ENCODE data around the gene RETREG3.
A peak's percentile ranks its signal among the peaks of the same experiment; 100 is the strongest.
"Not testable (repeated sequence)": the region's sequence is repeated elsewhere in the genome, so short reads cannot be mapped to it uniquely, and the experiment has no call there.

Gene RETREG3

GRCh38 chr17:42559075-42559474 lies 50.1 kb downstream of the RETREG3 start:
- Histone ChIP-seq H3K4me1 (ENCODE audit: control insufficient read depth, insufficient read depth, low read depth, low read length) (peaks cover 28% of the 10 kb centered on the region), H3K27ac (ENCODE audit: low read length, poor library complexity, severe bottlenecking) (no peak overlapping the region), H3K4me3 (ENCODE audit: insufficient read depth in 1 of 2, low read depth in 1 of 2, low read length in 2 of 2) (no peak overlapping the region), H3K36me3 (ENCODE audit: control insufficient read depth in 1 of 2, insufficient read depth in 2 of 2, low read depth in 1 of 2, low read length in 2 of 2) (peaks cover 8 to 13% of the 10 kb centered on the region in 2 experiments), H3K27me3 (ENCODE audit: control insufficient read depth in 1 of 2, insufficient read depth in 1 of 2, low read length in 2 of 2) (no peaks in the 10 kb centered on the region), H3K4ac (ENCODE audit: low read depth in 1 of 2, low read length in 2 of 2) (no peak overlapping the region), H2AK5ac (ENCODE audit: low read length, severe bottlenecking) (no peak overlapping the region), H2BK15ac (ENCODE audit: low read depth, poor library complexity, severe bottlenecking) (no peak overlapping the region), H3K18ac (ENCODE audit: low read depth in 1 of 2, low read length in 2 of 2) (no peak overlapping the region), H3K9ac (ENCODE audit: low read length) (no peak overlapping the region), H2BK120ac (ENCODE audit: low read depth, low read length) (no peak overlapping the region), H2BK5ac (ENCODE audit: low read depth, low read length, poor library complexity, severe bottlenecking) (no peak overlapping the region), H3K4me2 (ENCODE audit: low read length, poor library complexity, severe bottlenecking) (no peak overlapping the region), H3K9me3 (ENCODE audit: control insufficient read depth, low read length) (no peaks in the 10 kb centered on the region), H3K79me1 (replicated peaks; ENCODE audit: low read length, poor library complexity, severe bottlenecking) (peaks cover 7% of the 10 kb centered on the region), H3K23ac (ENCODE audit: low read length in 2 of 2) (no peak overlapping the region), H4K8ac (ENCODE audit: low read length) (no peak overlapping the region), H2AFZ (ENCODE audit: low read depth, low read length) (no peak overlapping the region), H3K14ac (ENCODE audit: low read length in 2 of 2) (no peak overlapping the region), H2BK12ac (ENCODE audit: low read length in 2 of 2) (no peak overlapping the region), H4K91ac (ENCODE audit: low read length) (no peak overlapping the region)
- DNase-seq = no peak
- WGBS = 90% methylated on average over 6 of the region's 6 CpGs

- H2BK5ac ChIP-seq (ENCODE audit: low read depth, low read length, poor library complexity, severe bottlenecking); H3K9ac ChIP-seq (ENCODE audit: low read length); H2AFZ ChIP-seq (ENCODE audit: low read depth, low read length); H3K4ac ChIP-seq (ENCODE audit: low read depth in 1 of 2, low read length in 2 of 2); H3K4me3 ChIP-seq (ENCODE audit: insufficient read depth in 1 of 2, low read depth in 1 of 2, low read length in 2 of 2); H4K8ac ChIP-seq (ENCODE audit: low read length); H2BK120ac ChIP-seq (ENCODE audit: low read depth, low read length); H3K4me2 ChIP-seq (ENCODE audit: low read length, poor library complexity, severe bottlenecking); H3K14ac ChIP-seq (ENCODE audit: low read length in 2 of 2); H2AK5ac ChIP-seq (ENCODE audit: low read length, severe bottlenecking); H2BK12ac ChIP-seq (ENCODE audit: low read length in 2 of 2); H3K23ac ChIP-seq (ENCODE audit: low read length in 2 of 2); H3K9me3 ChIP-seq (ENCODE audit: control insufficient read depth, low read length); H3K18ac ChIP-seq (ENCODE audit: low read depth in 1 of 2, low read length in 2 of 2); H2BK15ac ChIP-seq (ENCODE audit: low read depth, poor library complexity, severe bottlenecking); H3K27ac ChIP-seq (ENCODE audit: low read length, poor library complexity, severe bottlenecking); H3K27me3 ChIP-seq (ENCODE audit: control insufficient read depth in 1 of 2, insufficient read depth in 1 of 2, low read length in 2 of 2): not testable (repeated sequence)
- peaks cover 10% of the 10 kb centered on the region for H3K79me1 ChIP-seq (replicated peaks; ENCODE audit: low read length, poor library complexity, severe bottlenecking)
- DNase-seq = peak; percentile 46
- H4K91ac ChIP-seq (ENCODE audit: low read length) = peak overlapping the region; percentile 27
- peaks cover 20% of the 10 kb centered on the region for H3K4me1 ChIP-seq (ENCODE audit: control insufficient read depth, insufficient read depth, low read depth, low read length)
- WGBS = 48% methylated on average over 5 of the region's 5 CpGs
- peaks cover 3 to 15% of the 10 kb centered on the region in 2 experiments for H3K36me3 ChIP-seq (ENCODE audit: control insufficient read depth in 1 of 2, insufficient read depth in 2 of 2, low read depth in 1 of 2, low read length in 2 of 2)
These were observed 53.1 kb downstream of the RETREG3 start for GRCh38 chr17:42555961-42556617.

GRCh38 chr17:42555122-42555622 lies 54.0 kb downstream of the RETREG3 start:
- H2BK15ac ChIP-seq (ENCODE audit: low read depth, poor library complexity, severe bottlenecking) = no peak overlapping the region
- H2AFZ ChIP-seq (ENCODE audit: low read depth, low read length) = peak overlapping the region; percentile 72
- no peaks in the 10 kb centered on the region for H3K9me3 ChIP-seq (ENCODE audit: control insufficient read depth, low read length)
- H2BK5ac ChIP-seq (ENCODE audit: low read depth, low read length, poor library complexity, severe bottlenecking) = no peak overlapping the region
- H3K9ac ChIP-seq (ENCODE audit: low read length) = peak overlapping the region; percentile 97
- H3K4me3 ChIP-seq (ENCODE audit: insufficient read depth in 1 of 2, low read depth in 1 of 2, low read length in 2 of 2) = peak overlapping the region; percentile 74 to 95
- peaks cover 10% of the 10 kb centered on the region for H3K79me1 ChIP-seq (replicated peaks; ENCODE audit: low read length, poor library complexity, severe bottlenecking)
- peak overlapping the region in 1 of 2 experiments; percentile 75 for H3K4ac ChIP-seq (ENCODE audit: low read depth in 1 of 2, low read length in 2 of 2)
- H4K91ac ChIP-seq (ENCODE audit: low read length) = no peak overlapping the region
- peak overlapping the region in 1 of 2 experiments; percentile 91 for H3K23ac ChIP-seq (ENCODE audit: low read length in 2 of 2)
- H3K27me3 ChIP-seq (ENCODE audit: control insufficient read depth in 1 of 2, insufficient read depth in 1 of 2, low read length in 2 of 2) = no peaks in the 10 kb centered on the region
- H3K18ac ChIP-seq (ENCODE audit: low read depth in 1 of 2, low read length in 2 of 2) = peak overlapping the region; percentile 96 to 99
- DNase-seq = no peak
- H4K8ac ChIP-seq (ENCODE audit: low read length) = peak overlapping the region; percentile 93
- peak overlapping the region; percentile 93 for H3K27ac ChIP-seq (ENCODE audit: low read length, poor library complexity, severe bottlenecking)
- peak overlapping the region in 1 of 2 experiments; percentile 66 for H2BK12ac ChIP-seq (ENCODE audit: low read length in 2 of 2)
- peaks cover 3 to 15% of the 10 kb centered on the region in 2 experiments for H3K36me3 ChIP-seq (ENCODE audit: control insufficient read depth in 1 of 2, insufficient read depth in 2 of 2, low read depth in 1 of 2, low read length in 2 of 2)
- WGBS = 32% methylated on average over 3 of the region's 4 CpGs
- H3K14ac ChIP-seq (ENCODE audit: low read length in 2 of 2) = peak overlapping the region in 1 of 2 experiments; percentile 85
- no peak overlapping the region for H2BK120ac ChIP-seq (ENCODE audit: low read depth, low read length)
- peak overlapping the region; percentile 96 for H3K4me2 ChIP-seq (ENCODE audit: low read length, poor library complexity, severe bottlenecking)
- H2AK5ac ChIP-seq (ENCODE audit: low read length, severe bottlenecking) = peak overlapping the region; percentile 97
- peaks cover 20% of the 10 kb centered on the region for H3K4me1 ChIP-seq (ENCODE audit: control insufficient read depth, insufficient read depth, low read depth, low read length)

GRCh38 chr17:42554250-42555121 lies 54.7 kb downstream of the RETREG3 start:
- no peak overlapping the region for H2BK12ac ChIP-seq (ENCODE audit: low read length in 2 of 2)
- peak overlapping the region; percentile 75 to 100 for H3K4ac ChIP-seq (ENCODE audit: low read depth in 1 of 2, low read length in 2 of 2)
- H3K79me1 ChIP-seq (replicated peaks; ENCODE audit: low read length, poor library complexity, severe bottlenecking) = peaks cover 12% of the 10 kb centered on the region
- peak overlapping the region; percentile 97 for H3K9ac ChIP-seq (ENCODE audit: low read length)
- peak overlapping the region; percentile 96 for H3K4me2 ChIP-seq (ENCODE audit: low read length, poor library complexity, severe bottlenecking)
- H3K36me3 ChIP-seq (ENCODE audit: control insufficient read depth in 1 of 2, insufficient read depth in 2 of 2, low read depth in 1 of 2, low read length in 2 of 2) = peaks cover 3 to 15% of the 10 kb centered on the region in 2 experiments
- peak overlapping the region; percentile 87 for H4K91ac ChIP-seq (ENCODE audit: low read length)
- no peak overlapping the region for H2BK5ac ChIP-seq (ENCODE audit: low read depth, low read length, poor library complexity, severe bottlenecking)
- peak overlapping the region; percentile 93 for H4K8ac ChIP-seq (ENCODE audit: low read length)
- H3K27ac ChIP-seq (ENCODE audit: low read length, poor library complexity, severe bottlenecking) = peak overlapping the region; percentile 93
- H2BK15ac ChIP-seq (ENCODE audit: low read depth, poor library complexity, severe bottlenecking) = peak overlapping the region; percentile 86
- peak overlapping the region in 1 of 2 experiments; percentile 85 for H3K14ac ChIP-seq (ENCODE audit: low read length in 2 of 2)
- H3K18ac ChIP-seq (ENCODE audit: low read depth in 1 of 2, low read length in 2 of 2) = peak overlapping the region; percentile 97 to 99
- peak overlapping the region; percentile 72 for H2AFZ ChIP-seq (ENCODE audit: low read depth, low read length)
- peak overlapping the region in 1 of 2 experiments; percentile 91 for H3K23ac ChIP-seq (ENCODE audit: low read length in 2 of 2)
- 2% methylated on average over 59 of the region's 82 CpGs for WGBS
- no peak overlapping the region for H2AK5ac ChIP-seq (ENCODE audit: low read length, severe bottlenecking)
- no peaks in the 10 kb centered on the region for H3K27me3 ChIP-seq (ENCODE audit: control insufficient read depth in 1 of 2, insufficient read depth in 1 of 2, low read length in 2 of 2)
- peak overlapping the region; percentile 73 for H2BK120ac ChIP-seq (ENCODE audit: low read depth, low read length)
- H3K4me1 ChIP-seq (ENCODE audit: control insufficient read depth, insufficient read depth, low read depth, low read length) = peaks cover 20% of the 10 kb centered on the region
- H3K9me3 ChIP-seq (ENCODE audit: control insufficient read depth, low read length) = no peaks in the 10 kb centered on the region
- peak overlapping the region; percentile 74 to 95 for H3K4me3 ChIP-seq (ENCODE audit: insufficient read depth in 1 of 2, low read depth in 1 of 2, low read length in 2 of 2)
- peak; percentile 84 for DNase-seq

All from mesenchymal stem cell (in vitro differentiated cells and primary cell).